Neural progenitor cell (in vitro differentiated cells): Measurements from ENCODE around the gene HK2. TPM values are rescaled to one million over a fixed set of nuclear protein-coding genes. Genes with fewer than 3 reads are reported as not detected.

Experiments
- DNase-seq: peaks from one replicate; pipeline ENCODE4 v3.0.0-alpha.2; 2016; ENCODE audit warnings: low spot score
- H2AFZ ChIP-seq: fragments of 200-600 bp; sonication (generic); replicated peaks from 2 replicates; pipeline ENCODE4 v1.6.1; 2016; ENCODE audit warnings: antibody characterized with exemption
- H3F3A ChIP-seq: fragments of 200-600 bp; sonication (generic); 2 replicates; pipeline ENCODE4 v1.6.1; 2016; ENCODE audit warnings: antibody characterized with exemption, low read depth
- H3K27ac ChIP-seq: fragments of 200-600 bp; sonication (generic); 2 replicates; pipeline ENCODE4 v1.5.1; 2016; ENCODE audit warnings: mild to moderate bottlenecking
- H3K27me3 ChIP-seq: fragments of 200-600 bp; sonication (generic); 2 replicates; pipeline ENCODE4 v1.6.1; 2016; ENCODE audit warnings: mild to moderate bottlenecking, moderate library complexity
- H3K36me3 ChIP-seq: fragments of 200-600 bp; sonication (generic); 2 replicates; pipeline ENCODE4 v1.5.1; 2016
- H3K4me1 ChIP-seq: fragments of 200-600 bp; sonication (generic); 2 replicates; pipeline ENCODE4 v1.6.1; 2016; ENCODE audit warnings: mixed run types
- H3K4me2 ChIP-seq: fragments of 200-600 bp; sonication (generic); 2 replicates; pipeline ENCODE4 v1.6.1; 2016
- H3K4me3 ChIP-seq: fragments of 200-600 bp; sonication (generic); 2 replicates; pipeline ENCODE4 v1.5.1; 2016
- H3K79me2 ChIP-seq: fragments of 200-600 bp; sonication (generic); 2 replicates; pipeline ENCODE4 v1.6.1; 2016; ENCODE audit warnings: low read depth
- H3K9ac ChIP-seq: fragments of 200-600 bp; sonication (generic); 2 replicates; pipeline ENCODE4 v1.6.1; 2016
- H3K9me3 ChIP-seq: fragments of 200-600 bp; sonication (generic); 2 replicates; pipeline ENCODE4 v1.5.1; 2016; ENCODE audit warnings: low read depth
- H4K20me1 ChIP-seq: fragments of 200-600 bp; sonication (generic); 2 replicates; pipeline ENCODE4 v1.6.1; 2016; ENCODE audit warnings: low read depth
- H3K27ac Mint-ChIP-seq: 3 replicates; pipeline ENCODE4 v1.8.0; 2021; ENCODE audit warnings: mixed read lengths
- H3K27me3 Mint-ChIP-seq: 2 replicates; pipeline ENCODE4 v1.8.0; 2022; ENCODE audit warnings: low read depth, mild to moderate bottlenecking, inconsistent platforms, moderate library complexity, mixed read lengths; ENCODE audit not compliant: insufficient read depth
- H3K36me3 Mint-ChIP-seq: 3 replicates; pipeline ENCODE4 v1.8.0; 2021; ENCODE audit warnings: mixed read lengths
- H3K4me1 Mint-ChIP-seq: 3 replicates; pipeline ENCODE4 v1.8.0; 2021; ENCODE audit warnings: mixed read lengths
- H3K4me3 Mint-ChIP-seq: 3 replicates; pipeline ENCODE4 v1.8.0; 2021; ENCODE audit warnings: mild to moderate bottlenecking, moderate library complexity, mixed read lengths
- H3K9me3 Mint-ChIP-seq: 3 replicates; pipeline ENCODE4 v1.8.0; 2020; ENCODE audit warnings: mixed read lengths
- EZH2 ChIP-seq: fragments of 200-600 bp; sonication (generic); IDR thresholded peaks from 2 replicates; pipeline ENCODE4 v1.6.1; 2017; ENCODE audit warnings: antibody characterized with exemption, mild to moderate bottlenecking, moderate library complexity
- EZH2phosphoT487 ChIP-seq: fragments of 200-600 bp; sonication (generic); IDR thresholded peaks from 2 replicates; pipeline ENCODE4 v1.6.1; 2017; ENCODE audit warnings: antibody characterized with exemption
- total RNA-seq: library from RNA; depleted of rRNA; stranded (reverse); fragments of >200 nt; gene quantifications from 2 replicates; pipeline ENCODE4 v1.2.3, GENCODE V29; 2015; ENCODE audit warnings: low replicate concordance
- TF ChIP-seq, protein P1 (sequence below): fragments of 200-600 bp; sonication (generic); IDR thresholded peaks from 2 replicates; pipeline ENCODE4 v1.5.1; 2017; ENCODE audit warnings: antibody characterized with exemption, mild to moderate bottlenecking

The HK2 gene
- total RNA-seq, 1 donor from 2014 or later = 61.8 TPM

DNA sequence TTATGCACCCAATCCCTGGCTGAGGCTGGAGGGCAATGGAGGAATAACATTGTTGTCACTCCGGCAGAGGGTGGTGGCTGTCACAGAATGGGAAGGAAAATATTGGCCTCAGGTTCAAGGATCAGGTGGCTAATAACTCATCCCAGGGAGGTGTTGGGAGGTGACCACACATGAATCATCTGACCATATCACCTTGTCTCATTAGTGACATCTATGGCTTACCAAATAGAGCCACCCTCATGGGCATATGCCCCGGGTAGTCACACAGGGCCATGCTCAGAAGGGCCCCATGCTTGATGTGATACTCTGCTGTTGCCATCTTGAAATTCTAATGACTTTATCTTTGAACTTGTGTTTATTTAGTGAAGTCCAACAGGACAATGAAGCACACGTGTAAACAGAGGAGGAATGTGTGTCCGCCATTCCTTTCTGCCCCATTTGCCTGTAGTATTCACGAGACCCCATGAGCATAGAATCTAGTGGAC lies 27.5 kb upstream of the HK2 start:
- TF ChIP-seq EZH2phosphoT487 (no peak), EZH2 (no peak)
- TF ChIP-seq, protein P1, sequence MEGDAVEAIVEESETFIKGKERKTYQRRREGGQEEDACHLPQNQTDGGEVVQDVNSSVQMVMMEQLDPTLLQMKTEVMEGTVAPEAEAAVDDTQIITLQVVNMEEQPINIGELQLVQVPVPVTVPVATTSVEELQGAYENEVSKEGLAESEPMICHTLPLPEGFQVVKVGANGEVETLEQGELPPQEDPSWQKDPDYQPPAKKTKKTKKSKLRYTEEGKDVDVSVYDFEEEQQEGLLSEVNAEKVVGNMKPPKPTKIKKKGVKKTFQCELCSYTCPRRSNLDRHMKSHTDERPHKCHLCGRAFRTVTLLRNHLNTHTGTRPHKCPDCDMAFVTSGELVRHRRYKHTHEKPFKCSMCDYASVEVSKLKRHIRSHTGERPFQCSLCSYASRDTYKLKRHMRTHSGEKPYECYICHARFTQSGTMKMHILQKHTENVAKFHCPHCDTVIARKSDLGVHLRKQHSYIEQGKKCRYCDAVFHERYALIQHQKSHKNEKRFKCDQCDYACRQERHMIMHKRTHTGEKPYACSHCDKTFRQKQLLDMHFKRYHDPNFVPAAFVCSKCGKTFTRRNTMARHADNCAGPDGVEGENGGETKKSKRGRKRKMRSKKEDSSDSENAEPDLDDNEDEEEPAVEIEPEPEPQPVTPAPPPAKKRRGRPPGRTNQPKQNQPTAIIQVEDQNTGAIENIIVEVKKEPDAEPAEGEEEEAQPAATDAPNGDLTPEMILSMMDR = no peak
- Histone ChIP-seq H2AFZ (no peak overlapping the region), H3K79me2 (no peaks in the 10 kb centered on the region), H3F3A (no peaks in the 10 kb centered on the region), H3K36me3 (no peaks in the 10 kb centered on the region), H3K27me3 (no peaks in the 10 kb centered on the region), H4K20me1 (no peaks in the 10 kb centered on the region), H3K4me1 (no peaks in the 10 kb centered on the region), H3K9me3 (no peaks in the 10 kb centered on the region), H3K4me3 (no peak overlapping the region), H3K9ac (no peak overlapping the region), H3K27ac (no peak overlapping the region), H3K4me2 (no peak overlapping the region)
- no peaks in the 10 kb centered on the region for H3K9me3 Mint-ChIP-seq
- no peak overlapping the region for H3K27ac Mint-ChIP-seq
- no peak for DNase-seq
- peaks cover 4% of the 10 kb centered on the region for H3K27me3 Mint-ChIP-seq
- no peaks in the 10 kb centered on the region for H3K36me3 Mint-ChIP-seq
- no peak overlapping the region for H3K4me3 Mint-ChIP-seq
- H3K4me1 Mint-ChIP-seq = peaks cover 2% of the 10 kb centered on the region

GRCh38 chr2:74806920-74807319 lies 27.0 kb upstream of the HK2 start:
- no peaks in the 10 kb centered on the region for H3K27me3 ChIP-seq
- no peaks in the 10 kb centered on the region for H3K79me2 ChIP-seq
- Mint-ChIP-seq H3K4me3 (no peak overlapping the region), H3K27ac (no peak overlapping the region), H3K36me3 (no peaks in the 10 kb centered on the region), H3K4me1 (peaks cover 2% of the 10 kb centered on the region), H3K9me3 (no peaks in the 10 kb centered on the region), H3K27me3 (peaks cover 4% of the 10 kb centered on the region)
- H3K9ac ChIP-seq = no peak overlapping the region
- TF ChIP-seq, protein P1 = no peak
- TF ChIP-seq EZH2 (no peak), EZH2phosphoT487 (no peak)
- no peaks in the 10 kb centered on the region for H3K9me3 ChIP-seq
- H3K27ac ChIP-seq = no peak overlapping the region
- H3K36me3 ChIP-seq = no peaks in the 10 kb centered on the region
- no peaks in the 10 kb centered on the region for H3K4me1 ChIP-seq
- H2AFZ ChIP-seq = no peak overlapping the region
- no peak overlapping the region for H3K4me2 ChIP-seq
- H4K20me1 ChIP-seq = no peaks in the 10 kb centered on the region
- DNase-seq = no peak
- H3K4me3 ChIP-seq = no peak overlapping the region
- no peaks in the 10 kb centered on the region for H3F3A ChIP-seq

GRCh38 chr2:74812787-74813590 lies 20.9 kb upstream of the HK2 start:
- no peak overlapping the region for H3K9ac ChIP-seq
- Mint-ChIP-seq H3K4me3 (no peak overlapping the region), H3K36me3 (no peaks in the 10 kb centered on the region), H3K4me1 (peaks cover 22% of the 10 kb centered on the region), H3K27me3 (peaks cover 2% of the 10 kb centered on the region), H3K9me3 (no peaks in the 10 kb centered on the region), H3K27ac (no peak overlapping the region)
- H2AFZ ChIP-seq = no peak overlapping the region
- no peak overlapping the region for H3K4me2 ChIP-seq
- H3K4me1 ChIP-seq = peaks cover 10% of the 10 kb centered on the region
- no peak overlapping the region for H3K27ac ChIP-seq
- TF ChIP-seq EZH2phosphoT487 (no peak), EZH2 (no peak)
- TF ChIP-seq, protein P1 = no peak
- H3K79me2 ChIP-seq = no peaks in the 10 kb centered on the region
- no peaks in the 10 kb centered on the region for H3K9me3 ChIP-seq
- no peaks in the 10 kb centered on the region for H3K27me3 ChIP-seq
- H3K36me3 ChIP-seq = no peaks in the 10 kb centered on the region
- H3K4me3 ChIP-seq = no peak overlapping the region
- no peaks in the 10 kb centered on the region for H4K20me1 ChIP-seq
- no peak for DNase-seq
- no peaks in the 10 kb centered on the region for H3F3A ChIP-seq
